CD4-positive, alpha-beta T cell (primary cell): ENCODE results near the gene PDGFRB. TPM values are rescaled to one million over a fixed set of nuclear protein-coding genes. Genes with fewer than 3 reads are reported as not detected.

ENCODE experiments used
- ATAC-seq: fragments of 200-7000 bp; cut with Tn5 transposase; one replicate; pipeline ENCODE4 v1.10.0; 2022; ENCODE audit warnings: mild to moderate bottlenecking; ENCODE audit not compliant: poor library complexity
- CTCF ChIA-PET: fragments of 350-600 bp; sonication (Branson Sonifier 250); formaldehyde crosslinking; loops from one replicate; lab custom pipeline; 2021; ENCODE audit warnings: antibody characterized with exemption, inconsistent platforms; lab: Charles Lee
- POLR2A ChIA-PET: fragments of 350-600 bp; sonication (Branson Sonifier 250); formaldehyde crosslinking; loops from one replicate; lab custom pipeline; 2021; ENCODE audit warnings: antibody characterized with exemption, inconsistent platforms; lab: Charles Lee
- DNase-seq, 14 experiments: peaks; one replicate each; pipeline ENCODE4 v3.0.0-alpha.2; 2013 to 2020; ENCODE audit warnings: mixed read lengths in 2 of 14
- H3K27ac ChIP-seq, 2 donors: one replicate each; pipeline versions ENCODE4 v1.5.1 to v1.7.0; 2013; ENCODE audit warnings: low read length in 2 of 2, low read depth in 1 of 2, mild to moderate bottlenecking in 1 of 2
- H3K27me3 ChIP-seq, 2 experiments: 1 replicate in 1 of 2; 2 replicates in 1 of 2; pipeline versions ENCODE4 v1.6.1 to v1.7.0; 2013; ENCODE audit warnings: low read length in 2 of 2, control low read depth in 1 of 2, mild to moderate bottlenecking in 1 of 2, moderate library complexity in 1 of 2; ENCODE audit not compliant: insufficient read depth in 2 of 2, control insufficient read depth in 1 of 2
- H3K36me3 ChIP-seq: one replicate; pipeline ENCODE4 v1.6.1; 2013; ENCODE audit warnings: low read length, control low read depth; ENCODE audit not compliant: insufficient read depth
- H3K4me1 ChIP-seq: one replicate; pipeline ENCODE4 v1.6.1; 2013; ENCODE audit warnings: low read length, control low read depth; ENCODE audit not compliant: insufficient read depth
- H3K4me3 ChIP-seq: one replicate; pipeline ENCODE4 v1.5.1; 2013; ENCODE audit warnings: mild to moderate bottlenecking, low read length, moderate library complexity
- H3K9me3 ChIP-seq, 2 experiments: 1 replicate in 1 of 2; 2 replicates in 1 of 2; pipeline versions ENCODE4 v1.6.1 to v1.7.0; 2013; ENCODE audit warnings: low read length in 2 of 2, mild to moderate bottlenecking in 2 of 2, control low read depth in 1 of 2, moderate library complexity in 1 of 2; ENCODE audit not compliant: control insufficient read depth in 1 of 2, insufficient read depth in 1 of 2
- H3K27ac Mint-ChIP-seq: one replicate; pipeline ENCODE4 v1.8.0; 2020; ENCODE audit warnings: mixed read lengths
- H3K27me3 Mint-ChIP-seq: one replicate; pipeline ENCODE4 v1.8.0; 2021; ENCODE audit warnings: mixed read lengths
- H3K36me3 Mint-ChIP-seq: one replicate; pipeline ENCODE4 v1.8.0; 2021; ENCODE audit warnings: low read depth, mixed read lengths
- H3K4me1 Mint-ChIP-seq: one replicate; pipeline ENCODE4 v1.8.0; 2021; ENCODE audit warnings: low read depth, mixed read lengths
- H3K4me3 Mint-ChIP-seq: one replicate; pipeline ENCODE4 v1.8.0; 2020; ENCODE audit warnings: mild to moderate bottlenecking, mixed read lengths
- H3K9me3 Mint-ChIP-seq: one replicate; pipeline ENCODE4 v1.8.0; 2020; ENCODE audit warnings: mixed read lengths
- intact Hi-C, 2 experiments: fragments of 100-400 bp; cut with DNase I in 1 of 2; cut with micrococcal nuclease in 1 of 2; formaldehyde crosslinking; loops; one replicate each; pipeline versions ENCODE4 v1.15.1 to v1.9.0; 2023 to 2025; cut with DNase I, micrococcal nuclease
- total RNA-seq, 174 experiments: library from RNA in 2 of 174; stranded (reverse) in 2 of 174; gene quantifications; one replicate each; pipeline ENCODE4 v1.2.3 and lab custom pipeline; 2021 to 2026
- TF ChIP-seq, protein P1 (sequence below): fragments of 200-600 bp; IDR thresholded peaks from one replicate; pipeline ENCODE4 v1.8.0; 2022; ENCODE audit warnings: antibody characterized with exemption, mild to moderate bottlenecking

PDGFRB gene
- total RNA-seq, 2 experiments from 2014 or later, result not detected

- Histone ChIP-seq H3K4me3 (no peak overlapping the region), H3K4me1 (no peaks in the 10 kb centered on the region), H3K27me3 (peaks cover 17 to 39% of the 10 kb centered on the region in 2 experiments), H3K27ac (no peak overlapping the region), H3K9me3 (no peaks in the 10 kb centered on the region), H3K36me3 (no peaks in the 10 kb centered on the region)
- CTCF ChIA-PET, result no interaction called here
- Mint-ChIP-seq H3K9me3 (no peaks in the 10 kb centered on the region), H3K36me3 (no peaks in the 10 kb centered on the region), H3K27me3 (peaks cover 77% of the 10 kb centered on the region), H3K4me3 (no peak overlapping the region), H3K27ac (no peak overlapping the region), H3K4me1 (no peaks in the 10 kb centered on the region)
- POLR2A ChIA-PET, result no interaction called here
- TF ChIP-seq, protein P1, sequence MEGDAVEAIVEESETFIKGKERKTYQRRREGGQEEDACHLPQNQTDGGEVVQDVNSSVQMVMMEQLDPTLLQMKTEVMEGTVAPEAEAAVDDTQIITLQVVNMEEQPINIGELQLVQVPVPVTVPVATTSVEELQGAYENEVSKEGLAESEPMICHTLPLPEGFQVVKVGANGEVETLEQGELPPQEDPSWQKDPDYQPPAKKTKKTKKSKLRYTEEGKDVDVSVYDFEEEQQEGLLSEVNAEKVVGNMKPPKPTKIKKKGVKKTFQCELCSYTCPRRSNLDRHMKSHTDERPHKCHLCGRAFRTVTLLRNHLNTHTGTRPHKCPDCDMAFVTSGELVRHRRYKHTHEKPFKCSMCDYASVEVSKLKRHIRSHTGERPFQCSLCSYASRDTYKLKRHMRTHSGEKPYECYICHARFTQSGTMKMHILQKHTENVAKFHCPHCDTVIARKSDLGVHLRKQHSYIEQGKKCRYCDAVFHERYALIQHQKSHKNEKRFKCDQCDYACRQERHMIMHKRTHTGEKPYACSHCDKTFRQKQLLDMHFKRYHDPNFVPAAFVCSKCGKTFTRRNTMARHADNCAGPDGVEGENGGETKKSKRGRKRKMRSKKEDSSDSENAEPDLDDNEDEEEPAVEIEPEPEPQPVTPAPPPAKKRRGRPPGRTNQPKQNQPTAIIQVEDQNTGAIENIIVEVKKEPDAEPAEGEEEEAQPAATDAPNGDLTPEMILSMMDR, result no peak
- ATAC-seq, result no peak
- DNase-seq, result no peak
- intact Hi-C loops, result no loop called here
These were observed 13.2 kb upstream of the PDGFRB start for GRCh38 chr5:150168864-150169263.

GRCh38 chr5:150167908-150168307 lies 12.3 kb upstream of the PDGFRB start:
- H3K27me3 ChIP-seq, result peaks cover 17 to 39% of the 10 kb centered on the region in 2 experiments
- ChIA-PET CTCF (no interaction called here), POLR2A (no interaction called here)
- ATAC-seq, result no peak
- Mint-ChIP-seq H3K27ac (no peak overlapping the region), H3K4me1 (no peaks in the 10 kb centered on the region), H3K36me3 (no peaks in the 10 kb centered on the region), H3K9me3 (no peaks in the 10 kb centered on the region), H3K4me3 (no peak overlapping the region), H3K27me3 (peaks cover 70% of the 10 kb centered on the region)
- intact Hi-C loops, result no loop called here
- TF ChIP-seq, protein P1, result no peak
- no peak overlapping the region for H3K4me3 ChIP-seq
- H3K9me3 ChIP-seq, result no peaks in the 10 kb centered on the region
- H3K36me3 ChIP-seq, result no peaks in the 10 kb centered on the region
- DNase-seq, result no peak
- H3K27ac ChIP-seq, result no peak overlapping the region
- no peaks in the 10 kb centered on the region for H3K4me1 ChIP-seq

DNA sequence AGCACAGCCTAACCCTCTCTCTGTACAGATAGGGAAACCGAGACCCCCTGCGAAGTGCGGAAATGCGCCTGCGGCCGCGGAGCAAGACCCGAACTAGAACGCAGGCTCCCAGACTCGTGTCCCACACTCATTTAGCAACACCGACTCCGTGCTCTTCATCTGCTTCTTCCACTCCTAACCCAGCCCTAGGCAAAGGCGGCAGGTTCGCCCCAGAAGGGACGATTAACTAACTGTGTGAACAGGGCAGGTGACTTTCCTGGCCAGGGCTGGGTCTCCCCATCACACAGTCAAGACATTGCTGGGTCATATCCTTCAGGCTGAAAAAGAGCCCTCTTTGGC lies 11.8 kb upstream of the PDGFRB start:
- no peak overlapping the region for H3K27ac ChIP-seq
- peaks cover 17 to 39% of the 10 kb centered on the region in 2 experiments for H3K27me3 ChIP-seq
- POLR2A ChIA-PET, result no interaction called here
- Mint-ChIP-seq H3K27ac (no peak overlapping the region), H3K27me3 (peaks cover 66% of the 10 kb centered on the region), H3K36me3 (no peaks in the 10 kb centered on the region), H3K4me3 (no peak overlapping the region), H3K4me1 (no peaks in the 10 kb centered on the region), H3K9me3 (no peaks in the 10 kb centered on the region)
- no peaks in the 10 kb centered on the region for H3K36me3 ChIP-seq
- no peaks in the 10 kb centered on the region for H3K4me1 ChIP-seq
- ATAC-seq (no peak), DNase-seq (no peak)
- CTCF ChIA-PET, result no interaction called here
- no peaks in the 10 kb centered on the region for H3K9me3 ChIP-seq
- no peak overlapping the region for H3K4me3 ChIP-seq
- intact Hi-C loops, result no loop called here
- TF ChIP-seq, protein P1, result no peak
